MCF 10A (cell line): ENCODE data around the gene FCHSD2. TPM values are rescaled to one million over a fixed set of nuclear protein-coding genes. Genes with fewer than 3 reads are reported as not detected.

Experiments used
- BruUV-seq: library from RNA; stranded (reverse); fragments of 400-500 nt; replicated peaks from 2 replicates; lab custom pipeline; 2021; lab: Mats Ljungman, UMichigan
- CTCF ChIA-PET: fragments of 300-600 bp; sonication (Branson Sonifier 250); formaldehyde crosslinking; extraction: SDS; loops from one replicate; lab custom pipeline; 2021; ENCODE audit warnings: antibody characterized with exemption, inconsistent platforms; lab: Yijun Ruan, JAX
- POLR2A ChIA-PET: fragments of 300-600, 350-650 bp; sonication (Branson Sonifier 250); formaldehyde crosslinking; extraction: SDS; loops from one replicate; lab custom pipeline; 2020; ENCODE audit warnings: antibody characterized with exemption, inconsistent platforms; lab: Yijun Ruan, JAX
- DNase-seq: peaks from one replicate; pipeline ENCODE4 v3.0.0-alpha.2; 2018; ENCODE audit not compliant: unreplicated experiment
- H3K27ac Mint-ChIP-seq: one replicate; pipeline ENCODE4 v1.8.0; 2022; ENCODE audit warnings: mild to moderate bottlenecking, low read depth, mixed read lengths; ENCODE audit not compliant: unreplicated experiment
- H3K27me3 Mint-ChIP-seq: one replicate; pipeline ENCODE4 v1.8.0; 2022; ENCODE audit warnings: mixed read lengths; ENCODE audit not compliant: insufficient read depth, unreplicated experiment
- H3K36me3 Mint-ChIP-seq: one replicate; pipeline ENCODE4 v1.8.0; 2022; ENCODE audit warnings: mild to moderate bottlenecking, moderate library complexity, mixed read lengths; ENCODE audit not compliant: insufficient read depth, unreplicated experiment
- H3K4me1 Mint-ChIP-seq: one replicate; pipeline ENCODE4 v1.8.0; 2022; ENCODE audit warnings: mixed read lengths; ENCODE audit not compliant: insufficient read depth, unreplicated experiment
- H3K4me3 Mint-ChIP-seq: one replicate; pipeline ENCODE4 v1.8.0; 2022; ENCODE audit warnings: mild to moderate bottlenecking, moderate library complexity, mixed read lengths; ENCODE audit not compliant: unreplicated experiment
- H3K9me3 Mint-ChIP-seq: one replicate; pipeline ENCODE4 v1.8.0; 2022; ENCODE audit warnings: mixed read lengths; ENCODE audit not compliant: unreplicated experiment
- CTCF ChIP-seq: fragments of 200-600 bp; IDR thresholded peaks from one replicate; pipeline ENCODE4 v1.8.0; 2022; ENCODE audit warnings: antibody characterized with exemption, mild to moderate bottlenecking; ENCODE audit not compliant: unreplicated experiment
- intact Hi-C: fragments of 100-400 bp; cut with micrococcal nuclease; formaldehyde crosslinking; loops from 2 replicates; pipeline ENCODE4 v1.14.1; 2022
- total RNA-seq: library from RNA; stranded (reverse); gene quantifications from 2 replicates; pipeline ENCODE4 v1.2.3, GENCODE V29; 2022

FCHSD2 gene
- total RNA-seq, 1 experiment from 2014 or later: 12.8 TPM

- no peak for TF ChIP-seq CTCF
- intact Hi-C loops: no loop called here
- Mint-ChIP-seq H3K4me1 (no peaks in the 10 kb centered on the region), H3K27me3 (no peaks in the 10 kb centered on the region), H3K9me3 (no peaks in the 10 kb centered on the region), H3K27ac (no peak overlapping the region), H3K36me3 (no peaks in the 10 kb centered on the region), H3K4me3 (no peak overlapping the region)
- CTCF ChIA-PET: interaction anchor here (0.6 kb wide), 1 partner anchor 75 kb away, joined by 3 read pairs; no protein-coding TSS in a partner anchor
- DNase-seq: no peak
- POLR2A ChIA-PET: no interaction called here
- no TSS peak for BruUV-seq
Measured at GRCh38 chr11:73100578-73100977, 41.5 kb downstream of the FCHSD2 start.

GRCh38 chr11:73099512-73100266 lies 42.4 kb downstream of the FCHSD2 start:
- H3K27me3 Mint-ChIP-seq: no peaks in the 10 kb centered on the region
- H3K36me3 Mint-ChIP-seq: no peaks in the 10 kb centered on the region
- no peaks in the 10 kb centered on the region for H3K9me3 Mint-ChIP-seq
- ChIA-PET CTCF (no interaction called here), POLR2A (no interaction called here)
- no peak for DNase-seq
- H3K27ac Mint-ChIP-seq: no peak overlapping the region
- TF ChIP-seq CTCF: no peak
- no peak overlapping the region for H3K4me3 Mint-ChIP-seq
- intact Hi-C loops: no loop called here
- BruUV-seq: no TSS peak
- H3K4me1 Mint-ChIP-seq: no peaks in the 10 kb centered on the region

GRCh38 chr11:73095613-73096012 lies 46.5 kb downstream of the FCHSD2 start:
- no peak for DNase-seq
- no TSS peak for BruUV-seq
- no peaks in the 10 kb centered on the region for H3K36me3 Mint-ChIP-seq
- H3K27me3 Mint-ChIP-seq: no peaks in the 10 kb centered on the region
- TF ChIP-seq CTCF: no peak
- H3K27ac Mint-ChIP-seq: no peak overlapping the region
- no peak overlapping the region for H3K4me3 Mint-ChIP-seq
- CTCF ChIA-PET: interaction anchor here (0.6 to 0.8 kb wide), 3 partner anchors 123 to 610 kb away, joined by 3 to 5 read pairs (median 3); no protein-coding TSS in a partner anchor
- POLR2A ChIA-PET: interaction anchor here (0.6 kb wide), 1 partner anchor 288 kb away, joined by 3 read pairs; no protein-coding TSS in a partner anchor
- no peaks in the 10 kb centered on the region for H3K4me1 Mint-ChIP-seq
- intact Hi-C loops: no loop called here
- no peaks in the 10 kb centered on the region for H3K9me3 Mint-ChIP-seq

- CTCF ChIA-PET: interaction anchor here (0.6 to 0.8 kb wide), 2 partner anchors 34 to 66 kb away, joined by 3 read pairs; no protein-coding TSS in a partner anchor
- Mint-ChIP-seq H3K36me3 (no peaks in the 10 kb centered on the region), H3K4me3 (no peak overlapping the region), H3K27ac (no peak overlapping the region), H3K27me3 (no peaks in the 10 kb centered on the region), H3K4me1 (peaks cover 6% of the 10 kb centered on the region), H3K9me3 (no peaks in the 10 kb centered on the region)
- POLR2A ChIA-PET: no interaction called here
- BruUV-seq: no TSS peak
- no peak for TF ChIP-seq CTCF
- no peak for DNase-seq
- intact Hi-C loops: no loop called here
Measured at GRCh38 chr11:73091521-73092305, 50.4 kb downstream of the FCHSD2 start.
